ENCODE data around the gene MACROD1.

MACROD1 gene

GRCh38 chr11:64092761-64093136 lies 73.2 kb downstream of the MACROD1 start:
- no peak for TF ChIP-seq CTCF (conservative IDR thresholded peaks at IDR 0.05; ENCODE audit: control insufficient read depth, insufficient read depth, low read depth, low read length)
- H3K4me3 ChIP-seq (ENCODE audit: control insufficient read depth, low read depth, low read length) = no peak overlapping the region
- no peak for DNase-seq (ENCODE audit: low read depth)

GRCh38 chr11:64092111-64092760 lies 73.7 kb downstream of the MACROD1 start:
- TF ChIP-seq CTCF (conservative IDR thresholded peaks at IDR 0.05; ENCODE audit: control insufficient read depth, insufficient read depth, low read depth, low read length) = no peak
- H3K4me3 ChIP-seq (ENCODE audit: control insufficient read depth, low read depth, low read length) = no peak overlapping the region
- DNase-seq (ENCODE audit: low read depth) = no peak

- TF ChIP-seq CTCF (conservative IDR thresholded peaks at IDR 0.05; ENCODE audit: control insufficient read depth, insufficient read depth, low read depth, low read length) = no peak
- DNase-seq (ENCODE audit: low read depth) = peak; percentile 54
- no peak overlapping the region for H3K4me3 ChIP-seq (ENCODE audit: control insufficient read depth, low read depth, low read length)
These were observed 75.0 kb downstream of the MACROD1 start for GRCh38 chr11:64090806-64091516.

GRCh38 chr11:64089915-64090805 lies 75.8 kb downstream of the MACROD1 start:
- no peak overlapping the region for H3K4me3 ChIP-seq (ENCODE audit: control insufficient read depth, low read depth, low read length)
- DNase-seq (ENCODE audit: low read depth) = no peak
- TF ChIP-seq CTCF (conservative IDR thresholded peaks at IDR 0.05; ENCODE audit: control insufficient read depth, insufficient read depth, low read depth, low read length) = no peak

- DNase-seq (ENCODE audit: low read depth) = no peak
- no peak overlapping the region for H3K4me3 ChIP-seq (ENCODE audit: control insufficient read depth, low read depth, low read length)
- no peak for TF ChIP-seq CTCF (conservative IDR thresholded peaks at IDR 0.05; ENCODE audit: control insufficient read depth, insufficient read depth, low read depth, low read length)
These were observed 76.4 kb downstream of the MACROD1 start for GRCh38 chr11:64089493-64089892.

- no peak for TF ChIP-seq CTCF (conservative IDR thresholded peaks at IDR 0.05; ENCODE audit: control insufficient read depth, insufficient read depth, low read depth, low read length)
- no peak for DNase-seq (ENCODE audit: low read depth)
- H3K4me3 ChIP-seq (ENCODE audit: control insufficient read depth, low read depth, low read length) = no peak overlapping the region
These were observed 76.9 kb downstream of the MACROD1 start for GRCh38 chr11:64089027-64089360.

Data from fibroblast of mammary gland (primary cell).